Lower lobe of right lung (tissue), 2 donors: ENCODE measurements around the gene HOXD13. TPM values are rescaled to one million over a fixed set of nuclear protein-coding genes. Genes with fewer than 3 reads are reported as not detected.

ENCODE experiments used
- ATAC-seq, 2 donors: fragments of 200-7000 bp; cut with Tn5 transposase; one replicate each; pipeline ENCODE4 v1.9.1; 2020 to 2022; ENCODE audit warnings: mild to moderate bottlenecking in 2 of 2, moderate library complexity in 2 of 2
- DNase-seq: peaks from one replicate; pipeline ENCODE4 v3.0.0-alpha.2; 2020
- H3K27ac ChIP-seq: fragments of 200-600 bp; one replicate; pipeline ENCODE4 v1.8.0; 2022
- H3K27me3 ChIP-seq: fragments of 200-600 bp; one replicate; pipeline ENCODE4 v1.8.0; 2022; ENCODE audit warnings: low read depth
- H3K36me3 ChIP-seq: fragments of 200-600 bp; one replicate; pipeline ENCODE4 v1.8.0; 2022; ENCODE audit warnings: mild to moderate bottlenecking
- H3K4me1 ChIP-seq: fragments of 200-600 bp; one replicate; pipeline ENCODE4 v1.8.0; 2022
- H3K4me3 ChIP-seq: fragments of 200-600 bp; one replicate; pipeline ENCODE4 v1.8.0; 2022; ENCODE audit warnings: mild to moderate bottlenecking
- H3K9me3 ChIP-seq: fragments of 200-600 bp; one replicate; pipeline ENCODE4 v1.8.0; 2022
- CTCF ChIP-seq: fragments of 200-600 bp; IDR thresholded peaks from one replicate; pipeline ENCODE4 v1.8.0; 2022; ENCODE audit warnings: antibody characterized with exemption, mild to moderate bottlenecking
- intact Hi-C: fragments of 100-400 bp; cut with DNase I; formaldehyde crosslinking; loops from one replicate; pipeline ENCODE4 v1.11.0; 2022
- long read RNA-seq: library from polyadenylated mRNA; unstranded; transcript quantifications from one replicate; pipeline ENCODE4 v2.0.0, GENCODE V29; 2021
- total RNA-seq: library from RNA; stranded (reverse); fragmentation: NEBNext Ultra II Directional; extraction: Animal tissue kit (Norgen Biotek cat#: 25700); gene quantifications from one replicate; pipeline ENCODE4 v1.2.1, GENCODE V29; 2021
- donor health status: DM: no; HTN: yes; CAD: no; lungs with severe emphysema.

HOXD13 gene
- not detected for total RNA-seq
- long read RNA-seq, result 0 reads

- H3K4me3 ChIP-seq, result peak within 1 kb of the TSS; percentile 20
- peaks cover 33% of the 10 kb centered on the region for H3K4me1 ChIP-seq
- ATAC-seq, result no peak
- no peak for TF ChIP-seq CTCF
- intact Hi-C loops, result loop anchor here (10.0 kb wide), 1 partner anchor 398 kb away; no protein-coding TSS in a partner anchor
- no peaks in the 10 kb centered on the region for H3K36me3 ChIP-seq
- peaks cover 98% of the 10 kb centered on the region for H3K27me3 ChIP-seq
- H3K9me3 ChIP-seq, result no peaks in the 10 kb centered on the region
- no peak for DNase-seq
- H3K27ac ChIP-seq, result no peak within 1 kb of the TSS
These were observed at the start of gene HOXD13 for GRCh38 chr2:176092270-176093144. Gene HOXD13 (plus strand): TSS chr2:176092721. CDS start chr2:176092891, 170 bp downstream.

- no peaks in the 10 kb centered on the region for H3K36me3 ChIP-seq
- no peak for ATAC-seq
- no peak overlapping the region for H3K4me3 ChIP-seq
- no peak overlapping the region for H3K27ac ChIP-seq
- H3K4me1 ChIP-seq, result no peaks in the 10 kb centered on the region
- H3K9me3 ChIP-seq, result no peaks in the 10 kb centered on the region
- intact Hi-C loops, result no loop called here
- no peak for DNase-seq
- H3K27me3 ChIP-seq, result peaks cover 54% of the 10 kb centered on the region
- no peak for TF ChIP-seq CTCF
These were observed 36.1 kb upstream of the HOXD13 start for GRCh38 chr2:176056406-176056805.

DNA sequence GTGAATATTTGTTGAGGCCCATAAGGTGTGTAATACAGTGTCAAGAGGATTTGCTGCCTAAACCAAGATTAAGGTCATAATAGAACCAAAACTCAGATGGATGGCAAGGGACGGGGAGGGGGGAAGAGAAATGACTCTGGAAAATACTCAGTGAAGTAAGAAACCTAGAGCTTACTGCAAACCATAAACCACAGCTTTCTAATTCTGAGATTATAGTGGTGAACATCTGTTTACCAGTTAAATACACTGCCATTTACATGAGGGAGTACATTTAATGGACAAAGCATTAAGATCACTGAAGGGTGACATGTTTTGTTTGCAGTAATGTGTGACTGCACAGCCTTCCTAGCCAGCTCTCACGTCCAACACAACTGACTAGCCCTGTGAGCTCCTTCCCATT lies 28.6 kb upstream of the HOXD13 start:
- peaks cover 24% of the 10 kb centered on the region for H3K4me1 ChIP-seq
- DNase-seq, result no peak
- ATAC-seq, result no peak
- no peak overlapping the region for H3K27ac ChIP-seq
- H3K36me3 ChIP-seq, result no peaks in the 10 kb centered on the region
- no peak for TF ChIP-seq CTCF
- peaks cover 89% of the 10 kb centered on the region for H3K27me3 ChIP-seq
- H3K9me3 ChIP-seq, result no peaks in the 10 kb centered on the region
- H3K4me3 ChIP-seq, result no peak overlapping the region
- intact Hi-C loops, result no loop called here

DNA sequence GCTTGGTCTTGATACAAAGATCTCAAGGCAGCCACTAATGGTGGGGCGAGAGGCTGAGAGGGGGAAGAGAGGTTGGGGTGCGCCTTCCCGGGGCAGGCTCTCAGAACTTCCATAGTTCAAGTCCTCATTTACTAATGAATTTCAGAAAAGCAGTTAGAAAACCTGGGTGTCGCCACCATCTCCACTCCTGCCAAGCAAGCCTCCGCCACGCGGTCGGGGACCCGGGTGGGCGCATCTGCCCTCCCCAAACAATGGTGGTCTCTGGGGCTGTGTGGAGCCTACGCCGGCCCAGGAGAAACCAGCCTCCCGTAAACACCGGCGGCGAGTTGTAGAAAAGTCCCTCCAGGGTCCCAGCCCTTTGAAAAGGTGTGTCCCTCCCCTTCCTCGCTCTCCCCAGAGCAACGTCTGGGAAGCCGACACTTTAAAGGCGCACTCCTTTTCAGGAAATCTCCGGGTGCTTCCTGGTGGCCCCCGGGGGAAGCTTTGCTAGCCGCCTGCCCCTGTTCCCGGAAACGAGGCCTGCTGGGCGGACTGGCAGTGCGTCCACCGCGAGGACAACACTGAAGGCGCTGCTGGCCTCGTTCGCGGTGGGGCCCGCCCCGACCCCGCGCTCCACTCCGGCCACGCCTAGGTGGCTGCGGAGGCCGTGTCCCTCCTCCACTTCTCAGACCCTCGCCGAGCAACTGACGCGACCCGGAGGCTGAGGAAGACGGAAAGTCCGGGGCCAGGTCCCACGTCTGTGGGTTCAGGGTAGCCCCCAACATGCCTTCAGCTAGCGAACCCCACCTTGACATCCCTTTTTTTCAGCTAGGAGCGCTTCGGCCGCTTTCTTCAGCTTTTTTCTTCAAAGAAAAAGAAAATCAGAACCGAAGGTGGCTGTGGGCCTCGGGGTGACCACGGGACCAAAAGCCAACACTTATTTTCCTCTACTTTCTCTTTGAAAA lies 25.6 kb upstream of the HOXD13 start:
- intact Hi-C loops, result no loop called here
- peak; percentile 23 to 39 for ATAC-seq
- H3K4me3 ChIP-seq, result peak overlapping the region; percentile 39
- no peak for TF ChIP-seq CTCF
- H3K4me1 ChIP-seq, result peaks cover 24% of the 10 kb centered on the region
- no peak overlapping the region for H3K27ac ChIP-seq
- H3K36me3 ChIP-seq, result no peaks in the 10 kb centered on the region
- peaks cover 90% of the 10 kb centered on the region for H3K27me3 ChIP-seq
- no peak for DNase-seq
- H3K9me3 ChIP-seq, result no peaks in the 10 kb centered on the region

DNA sequence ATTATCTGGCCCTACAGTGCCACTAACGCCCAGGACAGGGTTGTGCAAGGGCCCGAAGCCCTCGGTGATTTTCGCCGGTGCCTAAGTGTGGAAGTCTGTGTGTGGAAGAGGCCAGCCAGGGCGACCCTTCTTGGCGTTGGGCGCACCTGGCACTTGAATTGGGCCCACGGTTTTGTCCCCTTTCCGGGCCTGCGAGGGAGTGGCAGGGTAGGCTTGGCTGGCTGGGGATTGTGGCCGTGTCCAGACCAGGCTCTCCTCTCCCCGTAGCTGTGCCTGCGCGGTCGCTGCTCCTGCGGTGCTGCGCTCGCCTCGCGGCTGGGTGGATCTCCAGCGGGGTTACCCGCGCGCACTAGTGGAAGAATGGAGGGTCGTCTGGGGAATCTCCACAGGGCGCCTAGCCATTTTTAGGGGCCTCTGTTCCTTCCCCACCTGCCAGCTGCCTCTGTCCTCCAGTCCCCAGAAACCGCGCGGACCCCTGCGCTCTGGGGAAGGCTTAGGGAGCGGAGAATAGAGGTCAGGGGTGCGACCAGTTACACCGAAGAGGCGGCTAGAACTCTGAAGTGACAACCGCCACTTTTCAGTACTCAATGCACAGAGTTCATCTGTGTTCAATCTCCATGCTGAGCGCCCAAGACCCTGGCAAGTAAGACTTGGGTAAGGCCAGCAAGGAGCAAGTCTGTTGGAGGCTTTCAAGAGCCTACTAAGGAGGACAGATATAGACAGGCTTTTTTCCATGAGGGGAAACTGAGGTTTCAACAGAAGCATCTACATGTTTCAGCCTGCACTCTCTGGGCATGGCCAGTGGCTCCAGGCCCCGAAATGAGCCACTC lies 24.7 kb upstream of the HOXD13 start:
- ATAC-seq (peak in 1 of 2 donors; percentile 56), DNase-seq (no peak)
- Histone ChIP-seq H3K27ac (no peak overlapping the region), H3K27me3 (peaks cover 90% of the 10 kb centered on the region), H3K4me1 (peaks cover 24% of the 10 kb centered on the region), H3K4me3 (peak overlapping the region; percentile 39), H3K9me3 (no peaks in the 10 kb centered on the region), H3K36me3 (no peaks in the 10 kb centered on the region)
- TF ChIP-seq CTCF, result no peak
- intact Hi-C loops, result no loop called here
